ENCODE measurements around the gene PTGFRN.

Gene PTGFRN

DNA sequence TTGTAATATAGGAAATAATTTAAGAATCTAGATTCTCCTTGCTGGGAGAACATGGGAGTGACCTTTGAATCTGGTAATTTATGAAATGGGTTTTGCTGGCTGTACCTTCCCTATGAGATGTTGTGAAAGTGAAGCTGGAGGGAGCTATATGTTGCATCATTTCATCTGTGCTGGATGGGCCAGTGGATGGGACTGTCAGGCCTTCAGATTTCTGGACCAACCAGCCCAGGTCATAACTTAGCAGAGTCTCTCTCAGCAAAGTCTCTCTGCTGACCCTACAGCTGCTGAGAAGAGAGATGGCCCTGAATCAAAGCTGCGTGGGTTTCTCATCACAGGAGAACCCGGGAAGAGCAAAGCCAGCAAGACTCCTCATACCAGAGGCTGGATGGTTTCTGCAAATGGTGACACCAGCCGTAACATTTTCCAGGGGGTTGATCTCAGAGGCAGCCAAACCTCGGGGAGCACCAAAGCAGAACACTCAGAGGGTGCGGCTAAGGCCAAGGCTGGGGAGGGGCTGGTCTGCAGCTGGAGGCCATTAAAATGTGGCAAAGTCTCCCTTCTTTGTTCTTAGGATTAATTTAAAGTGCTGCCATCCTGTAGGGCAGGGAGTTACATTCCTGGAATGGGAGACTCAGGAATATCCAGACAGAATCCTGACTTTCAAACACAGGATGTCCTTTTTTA is 18.2 kb upstream of the PTGFRN start:
- FAIRE-seq, result no peak

DNA sequence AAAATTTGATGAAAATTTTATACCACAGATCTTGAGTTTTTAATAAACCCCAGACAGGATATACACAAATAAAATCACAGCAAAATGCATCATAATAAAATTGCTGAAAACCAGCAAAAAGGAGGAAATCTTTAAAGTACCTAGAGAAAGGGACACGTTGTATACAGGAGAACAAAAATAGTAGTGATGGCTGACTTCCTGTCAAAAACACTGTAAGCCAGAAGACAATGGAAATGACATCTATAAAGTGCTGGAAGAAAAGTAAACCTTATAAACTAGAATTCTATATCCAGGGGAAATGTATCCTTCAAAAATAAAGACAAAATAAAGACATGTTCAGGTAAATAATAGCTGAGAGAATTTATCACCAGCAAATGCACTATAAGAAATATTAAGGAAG is 14.6 kb upstream of the PTGFRN start:
- FAIRE-seq, result no peak

DNA sequence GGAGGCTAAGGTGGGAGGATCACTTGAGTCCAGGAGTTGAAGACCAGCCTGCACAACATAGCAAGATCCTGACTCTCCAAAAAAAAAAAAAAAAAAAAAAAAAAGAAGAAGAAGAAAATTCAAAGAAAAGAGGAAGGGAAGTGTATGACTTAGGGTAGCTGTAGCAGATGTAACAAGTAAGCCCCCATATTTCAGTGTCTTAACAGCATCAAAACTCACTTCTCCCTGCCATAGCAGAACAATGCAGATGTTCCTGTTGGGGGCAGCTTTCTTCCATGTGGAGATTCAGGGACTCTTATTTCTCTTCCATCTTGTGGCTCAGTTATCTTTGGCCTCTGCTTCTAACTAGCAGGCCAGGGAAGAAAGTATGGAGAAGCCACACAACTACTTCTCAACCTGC is 10.2 kb upstream of the PTGFRN start:
- no peak for FAIRE-seq

DNA sequence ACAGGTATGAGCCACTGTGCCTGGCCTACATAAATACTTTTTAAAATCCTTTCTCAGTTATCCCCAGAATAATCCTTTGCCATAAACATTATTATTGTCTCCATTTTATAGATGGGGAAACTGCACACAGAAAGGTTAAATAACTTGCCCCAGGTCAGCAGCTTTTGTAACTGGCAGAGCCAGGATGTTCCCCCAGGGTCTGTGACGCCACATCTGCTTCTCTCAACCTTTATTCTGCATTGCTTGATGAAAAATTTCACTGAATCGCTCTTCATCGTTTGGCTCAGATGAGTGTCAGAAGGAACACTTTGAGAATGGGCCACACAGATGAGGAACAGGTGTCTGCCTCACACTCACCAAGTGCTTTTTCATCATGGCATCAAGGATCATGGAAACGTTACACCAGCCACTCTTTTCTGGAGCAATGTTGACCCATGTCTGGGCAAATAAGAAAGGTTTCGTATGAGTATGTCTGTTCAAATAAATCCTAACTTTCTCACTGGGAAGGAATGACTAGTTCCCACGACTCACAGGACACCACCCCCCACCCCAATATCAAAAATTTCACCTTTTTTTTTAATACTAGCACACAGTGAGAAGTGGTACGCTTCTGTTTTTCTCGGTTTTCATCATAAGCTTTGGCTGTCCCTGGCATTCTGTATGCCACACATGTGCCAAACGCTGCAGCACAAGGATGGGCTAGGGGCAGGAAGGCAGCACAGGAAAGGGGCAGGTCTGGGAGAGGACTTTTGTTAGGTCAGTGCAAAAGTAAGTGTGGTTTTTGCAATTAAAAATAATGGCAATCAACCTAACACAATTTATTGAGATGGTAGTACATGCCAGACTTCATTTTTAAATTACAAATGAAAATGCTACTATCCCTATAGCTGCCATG is 9.0 kb upstream of the PTGFRN start:
- FAIRE-seq, result no peak

DNA sequence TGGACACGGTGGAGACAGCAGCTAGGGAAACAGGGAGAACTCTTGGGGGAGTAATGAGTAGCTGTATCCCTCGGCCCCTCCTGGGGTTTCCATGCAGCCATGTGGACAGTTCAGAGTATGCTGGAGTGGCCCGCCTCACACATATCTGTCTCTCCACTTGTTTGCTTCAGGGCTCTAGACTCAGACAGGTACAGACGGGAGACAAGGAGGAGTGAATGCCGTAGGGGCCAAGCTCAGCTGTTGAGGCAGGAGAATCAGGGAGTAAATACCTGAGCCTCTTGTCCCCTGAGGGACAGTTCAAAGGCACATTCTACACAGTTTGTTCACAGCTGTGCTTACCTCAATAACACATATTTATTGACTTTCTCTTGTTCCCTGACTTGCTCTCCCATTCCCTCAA is 7.7 kb upstream of the PTGFRN start:
- FAIRE-seq, result no peak

DNA sequence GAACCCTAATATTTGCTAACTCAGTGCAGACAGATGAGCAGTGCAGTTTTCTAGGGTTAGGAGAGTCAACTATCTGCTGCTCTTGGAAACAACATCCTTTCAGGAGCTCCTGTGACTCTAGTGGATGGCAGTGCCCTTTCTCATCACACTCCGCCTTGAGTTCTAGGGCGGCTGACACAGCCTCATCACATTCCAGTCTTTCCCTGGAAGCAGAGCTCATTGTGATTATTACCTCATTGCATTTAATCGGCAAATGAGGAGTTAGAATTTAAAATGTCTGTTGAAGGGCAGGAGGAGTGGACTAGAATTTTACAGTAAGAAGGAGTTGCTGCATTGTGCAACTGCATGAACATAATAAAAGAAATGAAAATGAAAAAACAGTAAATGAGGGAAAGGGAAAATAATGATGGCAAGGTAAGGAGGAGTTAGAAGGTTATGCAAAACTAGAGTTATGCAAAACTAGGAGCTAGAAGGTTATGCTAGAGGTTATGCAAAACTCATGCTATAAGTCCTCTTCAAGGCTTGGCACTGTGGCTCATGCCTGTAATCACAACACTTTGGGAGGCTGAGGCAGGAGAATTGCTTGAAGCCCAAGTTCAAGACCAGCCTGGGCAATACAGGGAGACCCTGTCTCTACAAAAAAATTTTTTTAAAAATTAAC is 6.9 kb upstream of the PTGFRN start:
- FAIRE-seq, result no peak

DNA sequence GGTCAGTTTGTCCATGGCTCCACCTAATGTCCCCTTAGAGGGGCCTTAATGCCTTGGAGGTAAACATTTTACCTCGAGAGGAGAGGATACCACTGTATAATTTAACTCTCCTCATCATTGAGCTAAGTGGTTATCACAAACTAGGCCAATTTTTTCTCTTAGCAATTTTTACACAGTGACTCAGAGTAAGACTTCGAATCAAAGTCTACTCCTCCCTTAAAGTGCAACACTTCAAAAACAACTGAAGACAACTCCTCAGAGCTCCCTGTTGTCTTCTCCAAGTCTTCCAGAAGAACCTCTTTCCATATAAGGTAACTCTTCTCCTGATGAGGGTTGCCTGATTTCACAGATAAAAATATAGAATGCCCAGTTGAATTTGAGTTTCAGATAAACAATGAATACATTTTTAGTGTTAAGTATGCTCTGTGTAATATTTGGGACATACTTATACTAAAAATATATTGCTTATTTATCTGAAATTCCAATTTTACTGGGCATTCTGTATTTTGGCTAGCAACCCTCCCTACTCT is 4.9 kb upstream of the PTGFRN start:
- no peak for FAIRE-seq

DNA sequence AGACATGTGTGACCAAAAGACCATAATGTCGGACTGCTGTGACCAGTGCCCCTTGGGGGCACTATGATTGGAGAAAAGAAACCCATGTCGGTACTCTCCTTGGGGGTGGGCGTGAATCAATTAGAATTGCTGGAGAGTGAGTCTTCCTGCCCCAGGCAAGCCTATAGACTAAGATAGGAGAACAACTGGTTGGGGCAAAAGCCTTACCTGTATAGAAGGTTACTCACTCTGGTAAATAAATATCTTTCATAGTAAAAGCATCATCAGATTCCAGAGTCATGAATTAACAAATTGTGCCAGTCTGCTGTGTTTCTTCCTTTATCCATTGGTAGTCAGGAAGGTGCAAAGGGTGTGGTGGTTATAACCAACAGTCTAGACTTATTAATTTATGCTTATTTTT is 2.9 kb upstream of the PTGFRN start:
- FAIRE-seq, result no peak

DNA sequence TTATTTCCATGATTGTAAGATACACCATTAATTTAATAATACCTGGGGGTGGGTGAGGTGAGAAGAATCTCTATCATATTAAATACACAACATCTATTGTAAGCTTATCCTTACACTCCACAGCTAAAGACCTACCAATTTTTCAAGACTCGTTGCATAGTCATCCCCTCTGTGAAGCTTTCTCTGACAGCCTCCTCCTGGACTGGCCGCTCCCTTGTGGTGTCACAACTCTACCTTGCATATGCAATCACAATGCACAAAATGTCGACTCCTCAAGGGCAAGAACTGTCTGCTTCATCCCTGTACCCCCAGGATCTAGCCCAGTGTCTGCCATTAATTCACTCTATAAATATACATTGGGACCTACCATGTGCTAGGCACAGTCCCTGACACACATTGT is 2.4 kb upstream of the PTGFRN start:
- FAIRE-seq, result no peak

DNA sequence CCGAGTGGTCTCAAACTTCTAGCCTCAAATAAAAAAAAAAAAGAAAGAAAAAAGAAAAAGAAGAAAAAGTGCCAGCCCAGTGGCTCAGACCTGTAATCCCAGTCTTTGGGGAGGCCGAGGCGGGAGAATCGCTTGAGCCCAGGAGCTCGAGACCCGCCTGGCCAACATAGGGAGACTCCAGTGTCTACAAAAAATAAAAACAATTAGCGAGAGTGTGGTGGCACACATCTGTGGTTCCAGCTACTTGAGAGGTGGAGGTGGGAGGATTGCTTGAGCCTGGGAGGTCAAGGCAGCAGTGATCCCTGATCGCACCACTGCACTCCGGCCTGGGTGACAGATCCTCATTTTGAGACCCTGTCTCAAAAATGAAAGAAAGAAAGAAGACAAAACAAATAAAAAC is 1.4 kb upstream of the PTGFRN start:
- no peak for FAIRE-seq

DNA sequence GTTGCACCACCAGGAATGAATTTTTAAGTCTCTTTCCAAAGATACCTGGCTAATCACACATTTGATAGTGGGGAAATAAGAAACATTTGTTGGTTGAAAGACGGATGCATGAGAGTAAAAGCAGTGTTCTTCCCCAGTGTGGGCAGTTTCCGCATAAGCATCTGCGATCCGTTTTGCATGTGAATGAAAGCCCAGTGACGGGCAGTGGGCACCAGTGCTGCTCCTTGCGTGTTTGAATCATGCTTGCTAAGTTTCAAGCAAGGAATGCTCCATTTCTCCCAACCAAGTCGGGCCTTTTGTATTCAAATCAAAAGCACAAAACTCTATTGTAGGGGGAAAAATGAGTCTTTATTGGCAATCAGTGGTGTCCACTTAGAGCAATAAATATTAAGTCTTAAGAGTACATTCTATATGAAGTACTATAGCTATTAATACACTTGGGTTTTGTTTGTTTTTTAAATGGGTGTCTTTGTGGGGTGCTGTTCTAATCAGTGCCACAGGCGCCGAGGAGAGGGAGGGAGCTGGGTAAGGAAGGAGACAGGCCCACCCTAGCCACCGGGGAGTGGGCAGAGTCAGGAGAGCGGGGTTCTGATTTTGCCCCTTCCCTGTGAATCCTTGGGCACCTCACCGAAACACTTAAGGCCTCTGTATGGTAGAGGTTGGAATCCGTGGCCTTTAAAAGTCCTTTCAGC is 750 bp upstream of the PTGFRN start:
- FAIRE-seq, result no peak

DNA sequence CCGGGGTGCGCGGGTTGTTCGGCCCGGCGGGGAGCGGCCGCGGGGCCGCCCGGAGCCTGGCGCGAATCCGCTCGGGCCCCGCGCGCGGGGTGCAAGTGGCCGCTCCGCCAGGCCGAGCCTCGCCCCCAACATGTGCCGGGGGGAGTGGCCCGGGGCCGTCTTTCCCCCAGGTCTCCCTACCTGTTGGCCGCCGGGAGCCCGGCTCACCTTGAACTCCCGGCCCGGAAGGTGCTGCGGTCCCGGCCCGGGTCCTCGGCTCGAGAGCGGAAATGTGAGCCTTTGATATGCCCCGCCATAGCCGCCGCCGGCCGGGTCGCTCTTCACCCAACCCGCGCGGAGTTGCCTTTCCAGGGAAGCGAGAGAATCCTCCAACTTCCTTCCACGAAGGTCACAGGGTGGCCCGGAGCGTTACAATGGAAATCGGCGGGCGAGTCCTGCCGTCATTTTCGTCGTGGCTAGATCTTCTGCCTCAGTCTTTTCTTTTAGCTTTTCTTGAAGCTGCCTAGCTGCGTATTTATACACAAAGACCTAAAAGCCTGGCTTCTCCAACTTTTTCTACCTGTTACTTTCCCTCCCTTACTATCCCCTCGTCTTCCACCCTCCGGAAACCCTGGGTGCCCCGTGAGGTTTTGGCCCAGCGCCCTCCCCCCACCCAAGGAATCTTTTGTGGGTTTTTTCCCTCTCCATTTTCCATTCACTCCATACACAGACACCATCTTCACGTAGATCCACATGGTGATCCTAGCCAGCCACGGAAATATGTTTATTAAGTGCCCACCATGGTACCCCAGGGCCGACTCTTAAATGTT is 867 bp downstream of the PTGFRN start:
- FAIRE-seq, result no peak

DNA sequence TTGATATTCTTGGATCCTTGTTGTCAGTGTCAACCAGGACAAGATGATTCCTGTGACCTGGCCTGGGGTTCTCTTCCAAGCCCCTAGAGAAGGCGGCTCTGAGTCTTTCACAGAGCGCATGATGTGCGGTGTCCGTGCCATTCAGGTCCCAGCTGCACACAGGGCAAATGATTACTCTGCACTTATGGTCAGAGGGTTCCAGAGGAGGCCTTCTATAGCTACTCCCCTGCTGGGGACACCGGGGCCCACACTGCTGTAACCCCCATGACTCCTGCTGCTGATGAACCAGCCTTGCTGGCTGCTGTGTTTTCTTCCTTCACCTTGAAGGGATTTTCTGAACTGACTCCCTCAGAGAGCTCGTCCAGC is 1.5 kb downstream of the PTGFRN start:
- no peak for FAIRE-seq

DNA sequence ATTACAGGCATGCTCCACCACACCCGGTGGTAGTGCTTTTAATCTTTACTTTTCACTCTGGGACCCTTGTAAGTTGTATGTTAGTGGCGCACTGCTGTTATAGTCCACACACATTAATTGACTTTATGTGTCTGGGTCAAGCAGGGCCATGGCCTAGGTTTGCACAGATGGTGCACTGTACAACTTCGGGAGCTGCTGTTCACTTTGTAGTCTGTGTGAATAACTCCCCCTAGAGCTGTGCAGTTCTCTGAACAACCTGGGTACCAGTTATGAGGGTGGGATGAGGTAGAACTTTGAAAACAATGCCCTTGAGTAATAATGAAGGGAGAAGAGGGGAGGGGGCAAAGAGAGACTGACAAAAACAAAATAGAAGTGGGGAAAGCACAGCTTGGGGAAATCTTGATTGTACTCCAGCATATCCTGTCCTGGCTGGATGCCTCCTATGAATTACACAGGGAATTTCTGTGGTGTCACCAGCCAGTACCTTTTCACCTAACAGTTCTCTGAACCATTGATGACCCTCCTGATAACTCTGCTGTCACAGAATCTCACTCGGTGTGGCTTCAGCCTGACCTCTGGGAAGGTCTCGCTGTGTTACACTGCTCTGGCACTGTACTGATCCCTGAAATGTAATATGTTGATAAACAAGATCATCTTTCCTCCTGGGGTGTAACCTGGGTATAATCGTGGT is 2.2 kb downstream of the PTGFRN start:
- FAIRE-seq, result no peak

DNA sequence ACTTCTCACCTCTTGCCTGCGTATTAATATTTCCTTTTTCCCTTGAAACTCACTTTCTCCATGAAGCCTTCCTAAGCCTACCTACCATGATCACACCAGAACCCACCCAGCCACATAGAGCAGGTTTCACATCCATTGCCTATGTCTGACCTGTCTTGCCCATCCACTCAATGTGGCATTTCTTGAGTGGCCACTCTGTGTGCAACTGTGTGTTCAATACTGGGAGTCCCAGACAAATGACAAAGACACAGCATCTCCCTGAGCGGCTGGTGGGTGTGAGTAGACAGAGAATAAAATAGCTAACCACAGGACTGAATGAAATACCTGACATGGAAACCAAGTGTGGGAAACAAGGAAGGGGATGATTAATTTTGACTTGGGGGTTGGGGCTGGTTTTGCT is 3.1 kb downstream of the PTGFRN start:
- no peak for FAIRE-seq

DNA sequence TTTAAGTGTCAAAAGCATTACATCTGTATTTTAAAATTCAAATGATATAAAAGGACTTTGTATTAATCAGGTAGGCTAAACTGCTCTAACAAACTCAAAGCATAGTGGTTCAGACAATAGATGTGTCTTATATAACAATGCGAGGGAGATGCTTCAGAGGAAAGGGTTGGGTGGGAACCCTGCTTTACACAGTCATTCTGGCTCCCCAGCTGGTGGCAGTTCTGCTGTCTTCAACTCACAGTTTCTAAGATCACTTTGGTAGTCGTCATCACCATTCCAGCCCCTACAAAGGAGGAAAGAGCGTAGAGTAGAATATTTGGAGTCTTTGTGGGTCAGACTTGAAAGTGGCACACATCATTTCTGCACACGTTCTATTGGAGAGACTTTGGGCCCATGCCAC is 4.2 kb downstream of the PTGFRN start:
- no peak for FAIRE-seq

DNA sequence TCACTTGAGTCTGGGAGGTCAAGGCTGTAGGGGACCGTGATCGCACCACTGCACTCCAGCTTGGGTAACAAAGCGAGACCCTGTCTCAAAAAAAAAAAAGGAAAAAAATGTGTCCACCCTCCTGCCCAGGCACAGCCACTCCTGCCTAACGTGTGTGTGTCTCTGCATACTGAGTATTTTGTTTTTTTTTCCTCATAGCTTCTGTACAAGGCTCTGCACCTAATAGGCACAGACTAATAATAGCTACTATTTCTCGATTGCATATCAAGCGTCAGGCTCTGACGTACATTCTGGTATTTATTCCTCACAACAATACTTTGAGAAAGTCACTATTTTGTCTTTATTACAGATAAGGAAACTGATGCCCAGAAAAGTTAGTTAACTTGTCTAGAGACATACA is 5.0 kb downstream of the PTGFRN start:
- FAIRE-seq, result no peak

DNA sequence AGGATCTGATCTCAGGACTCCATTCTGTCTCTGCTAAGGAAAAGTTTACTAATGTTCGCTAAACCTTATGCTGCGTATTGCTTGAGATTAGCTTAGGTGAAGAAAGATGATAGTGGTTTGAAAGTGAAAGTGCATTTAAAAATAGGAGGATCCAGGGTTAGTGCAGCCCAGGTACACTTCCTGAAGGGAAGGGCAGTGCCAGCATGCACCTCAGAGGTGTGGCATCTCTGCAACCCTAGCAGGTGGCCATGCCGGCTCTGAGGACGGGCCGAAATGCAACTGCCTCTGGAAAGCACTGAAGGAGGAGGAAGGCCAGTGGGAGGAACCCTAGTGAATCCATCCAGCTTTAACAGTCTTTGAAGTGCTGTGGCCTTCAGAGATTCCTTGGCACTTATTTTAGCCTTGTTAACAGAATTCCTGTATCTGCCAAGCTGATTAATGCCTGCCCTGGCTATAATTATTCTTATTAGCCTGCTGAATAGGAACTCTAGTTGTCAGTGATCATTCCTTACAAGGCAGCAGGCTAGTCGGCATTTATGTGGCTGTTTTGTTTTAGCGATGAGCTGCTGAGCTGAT is 5.5 kb downstream of the PTGFRN start:
- no peak for FAIRE-seq

DNA sequence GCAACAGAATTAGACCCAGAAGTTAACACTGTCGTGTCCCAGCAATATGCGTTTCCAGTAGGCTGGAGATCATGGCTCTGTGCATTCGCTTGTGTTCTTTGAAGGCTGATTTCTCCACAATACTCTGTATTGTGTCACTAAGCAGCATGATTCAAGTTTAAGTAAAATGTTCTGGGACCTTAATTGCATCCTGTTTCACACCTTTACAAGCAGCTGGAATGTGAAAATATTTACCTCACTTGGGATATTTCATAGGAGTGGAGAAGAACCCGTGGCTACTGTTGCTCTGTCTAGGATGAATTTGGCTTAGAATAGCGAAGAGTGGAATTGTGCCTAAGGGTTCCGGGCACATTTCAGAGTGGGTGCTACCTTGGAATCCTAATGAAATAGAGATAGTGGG is 6.3 kb downstream of the PTGFRN start:
- no peak for FAIRE-seq

DNA sequence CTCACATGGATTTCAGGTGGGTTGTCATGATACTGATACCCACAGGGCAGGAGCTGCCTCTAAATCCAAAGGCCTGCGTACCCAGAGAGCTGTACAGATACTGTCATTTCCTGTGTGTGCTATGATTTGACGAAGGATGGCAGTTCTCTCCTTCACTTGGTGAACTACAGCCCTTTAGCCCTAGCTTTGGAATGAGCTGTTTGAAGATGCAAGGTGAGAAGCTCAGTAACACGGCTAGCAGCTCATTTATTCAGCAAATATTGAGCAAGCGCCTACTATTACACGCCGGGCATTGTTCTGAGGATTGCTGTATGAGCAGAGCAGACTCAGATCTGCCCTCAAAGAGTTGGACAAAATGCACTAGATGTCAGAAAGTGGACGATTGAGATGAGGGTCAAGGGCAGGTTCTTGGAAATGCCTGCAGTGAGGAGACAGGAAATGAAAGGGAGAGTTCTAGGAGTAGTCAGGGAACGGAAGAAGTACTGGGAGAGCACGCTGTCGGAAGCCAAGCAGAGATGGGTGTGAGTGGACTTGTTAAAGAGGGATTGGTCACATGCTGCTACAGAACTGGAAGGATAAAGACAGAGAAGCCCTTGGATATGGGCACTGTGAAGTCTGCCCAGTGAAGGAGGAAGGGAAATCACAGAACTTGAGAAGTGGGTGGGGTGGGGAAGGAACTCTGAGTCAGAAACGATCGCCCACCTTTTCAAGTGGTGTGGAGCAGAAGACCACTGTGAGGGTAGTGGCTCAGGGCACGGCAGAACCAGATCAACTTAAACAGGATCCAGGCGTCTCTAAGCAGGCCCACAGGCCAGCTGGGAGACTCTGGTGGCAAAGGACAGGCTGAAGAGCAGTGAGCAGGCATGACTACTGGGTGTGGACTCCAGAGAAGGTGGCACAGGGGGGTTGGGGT is 7.1 kb downstream of the PTGFRN start:
- no peak for FAIRE-seq

All from G401.6 (cell line).